Naive B cell (primary cell): ENCODE results near the gene MAPK8IP2. TPM values are rescaled to one million over a fixed set of nuclear protein-coding genes. Genes with fewer than 3 reads are reported as not detected.
"Not testable (repeated sequence)": the region's sequence is repeated elsewhere in the genome, so short reads cannot be mapped to it uniquely, and the experiment has no call there.

ENCODE experiments used
- ATAC-seq, 2 donors: fragments of 150-1000 bp; cut with Tn5 transposase; 2 replicates each; pipeline ENCODE4 v1.10.0; 2021; ENCODE audit warnings: low read depth in 2 of 2, mild to moderate bottlenecking in 2 of 2, moderate library complexity in 2 of 2
- DNase-seq: peaks from one replicate; pipeline ENCODE4 v3.0.0; 2022
- H3K27ac Mint-ChIP-seq, 6 donors: one replicate each; pipeline ENCODE4 v1.8.0; 2020 to 2022; ENCODE audit warnings: mild to moderate bottlenecking in 6 of 6, mixed read lengths in 6 of 6, moderate library complexity in 5 of 6, inconsistent platforms in 2 of 6
- H3K27me3 Mint-ChIP-seq, 3 donors: one replicate each; pipeline ENCODE4 v1.8.0; 2021 to 2022; ENCODE audit warnings: mixed read lengths in 3 of 3, mild to moderate bottlenecking in 1 of 3
- H3K36me3 Mint-ChIP-seq, 2 donors: one replicate each; pipeline ENCODE4 v1.8.0; 2020 to 2022; ENCODE audit warnings: mixed read lengths in 2 of 2, inconsistent platforms in 1 of 2, mild to moderate bottlenecking in 1 of 2
- H3K4me1 Mint-ChIP-seq, 3 donors: one replicate each; pipeline ENCODE4 v1.8.0; 2020 to 2022; ENCODE audit warnings: mixed read lengths in 3 of 3, inconsistent platforms in 1 of 3, mild to moderate bottlenecking in 1 of 3, moderate library complexity in 1 of 3
- H3K4me3 Mint-ChIP-seq, 8 donors: one replicate each; pipeline ENCODE4 v1.8.0; 2020 to 2022; ENCODE audit warnings: mild to moderate bottlenecking in 8 of 8, mixed read lengths in 8 of 8, moderate library complexity in 8 of 8, inconsistent platforms in 2 of 8
- H3K9me3 Mint-ChIP-seq, 7 donors: one replicate each; pipeline ENCODE4 v1.8.0; 2020 to 2022; ENCODE audit warnings: mixed read lengths in 7 of 7, mild to moderate bottlenecking in 5 of 7, inconsistent platforms in 2 of 7, moderate library complexity in 1 of 7
- polyA plus RNA-seq, 6 donors: library from polyadenylated mRNA; unstranded; fragments of 300-500 nt; fragmentation: Illumina TruSeq; gene quantifications; one replicate each; pipeline ENCODE4 v1.2.3, GENCODE V29; 2021; ENCODE audit warnings: low read depth in 6 of 6

Gene MAPK8IP2
- polyA plus RNA-seq, 6 donors from 2014 or later = 0.04 TPM; not detected in 5

GRCh38 chr22:50654664-50655063 is 54.1 kb downstream of the MAPK8IP2 start:
- H3K4me1 Mint-ChIP-seq, H3K4me3 Mint-ChIP-seq, H3K27ac Mint-ChIP-seq, H3K36me3 Mint-ChIP-seq, DNase-seq, ATAC-seq, H3K9me3 Mint-ChIP-seq: not testable (repeated sequence)
- peaks cover 20 to 33% (median 25%) of the 10 kb centered on the region in 3 donors for H3K27me3 Mint-ChIP-seq

GRCh38 chr22:50656122-50657070 is 55.8 kb downstream of the MAPK8IP2 start:
- Mint-ChIP-seq H3K4me3 (no peak overlapping the region), H3K27me3 (peaks cover 23 to 38% (median 25%) of the 10 kb centered on the region in 3 donors), H3K27ac (no peak overlapping the region), H3K36me3 (no peaks in the 10 kb centered on the region), H3K9me3 (no peaks in the 10 kb centered on the region), H3K4me1 (peaks cover 0 to 2% (median 0%) of the 10 kb centered on the region in 3 donors)
- ATAC-seq = no peak
- DNase-seq = no peak

GRCh38 chr22:50657925-50658324 is 57.3 kb downstream of the MAPK8IP2 start:
- Mint-ChIP-seq H3K4me3 (no peak overlapping the region), H3K27me3 (peaks cover 23 to 39% (median 25%) of the 10 kb centered on the region in 3 donors), H3K4me1 (peaks cover 0 to 2% (median 0%) of the 10 kb centered on the region in 3 donors), H3K36me3 (no peaks in the 10 kb centered on the region), H3K27ac (no peak overlapping the region), H3K9me3 (no peaks in the 10 kb centered on the region)
- DNase-seq (no peak), ATAC-seq (no peak)

DNA sequence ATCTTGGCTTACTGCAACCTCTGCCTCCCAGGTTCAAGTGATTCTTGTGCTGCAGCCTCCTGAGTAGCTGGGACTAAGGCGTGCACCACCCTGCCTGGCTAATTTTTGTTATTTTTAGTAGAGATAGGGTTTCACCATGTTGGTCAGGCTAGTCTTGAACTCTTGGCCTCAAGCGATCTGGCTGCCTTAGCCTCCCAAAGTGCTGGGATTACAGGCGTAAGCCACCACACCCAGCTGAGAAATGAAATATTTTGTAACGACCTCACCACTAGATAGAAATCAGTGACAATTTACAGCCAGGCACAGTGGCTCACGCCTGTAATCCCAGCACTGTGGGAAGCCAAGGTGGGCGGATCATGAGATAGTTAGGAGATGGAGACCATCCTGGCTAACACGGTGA is 59.1 kb downstream of the MAPK8IP2 start:
- H3K36me3 Mint-ChIP-seq, H3K4me3 Mint-ChIP-seq, ATAC-seq, H3K4me1 Mint-ChIP-seq, DNase-seq, H3K9me3 Mint-ChIP-seq: not testable (repeated sequence)
- peak overlapping the region in 1 of 6 donors; percentile 51 for H3K27ac Mint-ChIP-seq
- peaks cover 17 to 26% (median 19%) of the 10 kb centered on the region in 3 donors for H3K27me3 Mint-ChIP-seq

GRCh38 chr22:50660306-50660705 is 59.7 kb downstream of the MAPK8IP2 start:
- no peak overlapping the region for H3K27ac Mint-ChIP-seq
- H3K9me3 Mint-ChIP-seq = no peaks in the 10 kb centered on the region
- H3K27me3 Mint-ChIP-seq = peaks cover 17 to 23% (median 17%) of the 10 kb centered on the region in 3 donors
- H3K4me3 Mint-ChIP-seq = no peak overlapping the region
- ATAC-seq (no peak), DNase-seq (no peak)
- peaks cover 0 to 2% (median 0%) of the 10 kb centered on the region in 3 donors for H3K4me1 Mint-ChIP-seq
- H3K36me3 Mint-ChIP-seq = no peaks in the 10 kb centered on the region

Other genes starting within 250 kb of the MAPK8IP2 start
- 10 to 100 TPM in 4 of 6 donors, 1 to 10 TPM in 2; 6.9 to 26.6 (median 11.4) TPM for gene SBF1, start 125.8 kb upstream of the MAPK8IP2 start, polyA plus RNA-seq
- gene ADM2, start 119.2 kb upstream of the MAPK8IP2 start, polyA plus RNA-seq = under 1 TPM in 3 of 6 donors, not detected in 3; 0.08 to 0.86 (median 0.20) TPM
- not detected for gene MIOX, start 113.9 kb upstream of the MAPK8IP2 start, polyA plus RNA-seq
- gene LMF2, start 93.1 kb upstream of the MAPK8IP2 start, polyA plus RNA-seq = 10 to 100 TPM in 3 of 6 donors, 1 to 10 TPM in 3; 6.4 to 20.9 (median 10.1) TPM
- gene NCAPH2, start 92.6 kb upstream of the MAPK8IP2 start, polyA plus RNA-seq = 10 to 100 TPM; 33.9 to 43.3 (median 37.6) TPM
- 10 to 100 TPM in 3 of 6 donors, 1 to 10 TPM in 3; 2.0 to 13.9 (median 8.1) TPM for gene SCO2, start 75.2 kb upstream of the MAPK8IP2 start, polyA plus RNA-seq
- gene TYMP, start 70.8 kb upstream of the MAPK8IP2 start, polyA plus RNA-seq = 10 to 100 TPM; 10.5 to 41.3 (median 18.0) TPM
- 1 to 10 TPM; 1.5 to 5.8 (median 4.4) TPM for gene KLHDC7B, start 54.9 kb upstream of the MAPK8IP2 start, polyA plus RNA-seq
- gene SYCE3, start 37.9 kb upstream of the MAPK8IP2 start, polyA plus RNA-seq = not detected
- gene CPT1B, start 22.4 kb upstream of the MAPK8IP2 start, polyA plus RNA-seq = 1 to 10 TPM in 2 of 6 donors, under 1 TPM in 3, not detected in 1; 0.09 to 1.4 (median 1.00) TPM
- 10 to 100 TPM; 36.2 to 50.8 (median 42.0) TPM for gene CHKB, start 17.9 kb upstream of the MAPK8IP2 start, polyA plus RNA-seq
- gene ARSA, start 27.4 kb downstream of the MAPK8IP2 start, polyA plus RNA-seq = 10 to 100 TPM in 2 of 6 donors, 1 to 10 TPM in 4; 7.5 to 12.5 (median 8.8) TPM
- not detected for gene SHANK3, start 72.0 kb downstream of the MAPK8IP2 start, polyA plus RNA-seq
- gene ACR, start 137.4 kb downstream of the MAPK8IP2 start, polyA plus RNA-seq = not detected
- gene RABL2B, start 182.8 kb downstream of the MAPK8IP2 start, polyA plus RNA-seq = 10 to 100 TPM; 22.2 to 30.9 (median 26.8) TPM